ENCODE measurements around the gene PDP2. TPM values are rescaled to one million over a fixed set of nuclear protein-coding genes. Genes with fewer than 3 reads are reported as not detected.
"Not testable (repeated sequence)": the region's sequence is repeated elsewhere in the genome, so short reads cannot be mapped to it uniquely, and the experiment has no call there.

Gene PDP2
- total RNA-seq, 1 experiment from 2014 or later, result 21.5 TPM

DNA sequence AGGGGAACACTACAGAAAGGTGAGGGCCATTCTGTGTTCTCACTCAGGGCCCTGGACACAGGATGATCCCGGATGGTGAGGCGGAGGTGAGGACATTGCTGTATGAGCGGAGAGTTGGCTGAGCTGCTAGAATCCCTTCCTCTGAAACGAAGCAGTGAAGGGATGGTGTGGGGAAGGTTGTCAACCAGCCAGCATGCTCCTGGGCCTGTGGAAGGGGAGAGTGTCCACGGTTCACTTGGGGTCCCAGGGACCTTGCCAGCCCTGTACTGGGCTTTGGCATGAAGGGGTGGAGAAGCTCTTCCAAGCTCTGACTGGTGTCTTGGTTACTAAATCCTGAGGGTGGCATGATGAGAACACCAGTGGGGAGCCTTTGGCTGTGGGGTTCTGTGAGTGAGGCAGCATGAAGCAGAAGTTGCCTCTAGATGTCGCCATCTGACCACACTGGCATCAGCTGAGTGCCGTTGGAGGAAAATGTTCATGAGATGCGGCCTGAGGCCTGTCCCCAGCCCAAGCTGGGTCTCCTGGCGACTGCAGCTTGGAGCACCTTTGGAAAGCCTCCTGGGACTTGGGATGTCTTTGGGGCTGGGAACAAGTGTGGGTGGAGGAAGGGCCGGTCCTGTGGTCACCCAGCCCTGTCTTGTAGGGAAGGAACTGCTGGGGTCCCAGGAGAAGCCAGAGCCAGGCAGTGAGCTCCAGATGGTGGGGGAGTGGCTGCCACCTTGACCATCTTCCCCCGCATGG is 14.8 kb downstream of the PDP2 start:
- Mint-ChIP-seq H3K27me3 (ENCODE audit: insufficient read depth, unreplicated experiment) (no peaks in the 10 kb centered on the region), H3K9me3 (ENCODE audit: unreplicated experiment) (no peaks in the 10 kb centered on the region), H3K27ac (ENCODE audit: low read depth, unreplicated experiment) (peak overlapping the region; percentile 92), H3K4me1 (ENCODE audit: insufficient read depth, unreplicated experiment) (peaks cover 29% of the 10 kb centered on the region), H3K36me3 (ENCODE audit: insufficient read depth, unreplicated experiment) (peaks cover 6% of the 10 kb centered on the region), H3K4me3 (ENCODE audit: unreplicated experiment) (no peak overlapping the region)
- BruUV-seq (replicated peaks), result no TSS peak
- ChIA-PET CTCF (interaction anchor here (0.6 to 7.1 kb wide), 41 partner anchors 9 to 365 kb away, joined by 3 to 66 read pairs (median 4); partner anchors contain the start of genes CA7, CDH16, CIAO2B and FBXL8), POLR2A (interaction anchor here (0.6 to 6.6 kb wide), 15 partner anchors 14 to 260 kb away, joined by 3 to 48 read pairs (median 5); partner anchors contain the start of genes CIAO2B and PDP2)
- peak; percentile 80 for DNase-seq (ENCODE audit: unreplicated experiment)
- TF ChIP-seq, protein P1, sequence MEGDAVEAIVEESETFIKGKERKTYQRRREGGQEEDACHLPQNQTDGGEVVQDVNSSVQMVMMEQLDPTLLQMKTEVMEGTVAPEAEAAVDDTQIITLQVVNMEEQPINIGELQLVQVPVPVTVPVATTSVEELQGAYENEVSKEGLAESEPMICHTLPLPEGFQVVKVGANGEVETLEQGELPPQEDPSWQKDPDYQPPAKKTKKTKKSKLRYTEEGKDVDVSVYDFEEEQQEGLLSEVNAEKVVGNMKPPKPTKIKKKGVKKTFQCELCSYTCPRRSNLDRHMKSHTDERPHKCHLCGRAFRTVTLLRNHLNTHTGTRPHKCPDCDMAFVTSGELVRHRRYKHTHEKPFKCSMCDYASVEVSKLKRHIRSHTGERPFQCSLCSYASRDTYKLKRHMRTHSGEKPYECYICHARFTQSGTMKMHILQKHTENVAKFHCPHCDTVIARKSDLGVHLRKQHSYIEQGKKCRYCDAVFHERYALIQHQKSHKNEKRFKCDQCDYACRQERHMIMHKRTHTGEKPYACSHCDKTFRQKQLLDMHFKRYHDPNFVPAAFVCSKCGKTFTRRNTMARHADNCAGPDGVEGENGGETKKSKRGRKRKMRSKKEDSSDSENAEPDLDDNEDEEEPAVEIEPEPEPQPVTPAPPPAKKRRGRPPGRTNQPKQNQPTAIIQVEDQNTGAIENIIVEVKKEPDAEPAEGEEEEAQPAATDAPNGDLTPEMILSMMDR (IDR thresholded peaks at IDR 0.05; ENCODE audit: unreplicated experiment), result peak; percentile 79
- intact Hi-C loops (cut with micrococcal nuclease), result loop anchor here (1.0 to 5.0 kb wide), 5 partner anchors 33 to 287 kb away; partner anchors contain the start of genes CES2 and MATCAP1

DNA sequence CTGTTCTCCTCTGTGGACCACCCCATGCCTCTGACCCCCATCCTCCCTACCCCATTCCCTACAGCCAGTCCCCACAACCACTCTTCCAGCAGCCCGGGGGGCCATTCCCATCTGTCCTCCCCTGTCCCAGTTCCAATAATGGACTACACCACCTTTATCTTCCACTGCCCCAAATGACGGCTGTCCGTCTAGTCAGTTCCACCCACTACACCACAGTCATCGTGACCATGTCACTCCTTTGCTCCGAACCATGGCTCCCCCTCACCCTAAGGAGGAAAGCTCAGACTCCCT is 15.3 kb downstream of the PDP2 start:
- Mint-ChIP-seq H3K36me3 (ENCODE audit: insufficient read depth, unreplicated experiment) (peaks cover 6% of the 10 kb centered on the region), H3K4me3 (ENCODE audit: unreplicated experiment) (no peak overlapping the region), H3K27me3 (ENCODE audit: insufficient read depth, unreplicated experiment) (no peaks in the 10 kb centered on the region), H3K4me1 (ENCODE audit: insufficient read depth, unreplicated experiment) (peaks cover 30% of the 10 kb centered on the region), H3K9me3 (ENCODE audit: unreplicated experiment) (no peaks in the 10 kb centered on the region), H3K27ac (ENCODE audit: low read depth, unreplicated experiment) (peak overlapping the region; percentile 92)
- CTCF ChIA-PET, result interaction anchor here (0.6 to 7.1 kb wide), 35 partner anchors 9 to 350 kb away, joined by 3 to 66 read pairs (median 5); partner anchors contain the start of genes CA7, CDH16, CIAO2B and FBXL8
- intact Hi-C loops (cut with micrococcal nuclease), result loop anchor here (1.0 to 5.0 kb wide), 5 partner anchors 33 to 287 kb away; partner anchors contain the start of genes CES2 and MATCAP1
- no TSS peak for BruUV-seq (replicated peaks)
- TF ChIP-seq, protein P1 (IDR thresholded peaks at IDR 0.05; ENCODE audit: unreplicated experiment), result no peak
- no peak for DNase-seq (ENCODE audit: unreplicated experiment)
- POLR2A ChIA-PET, result interaction anchor here (0.6 to 6.6 kb wide), 15 partner anchors 14 to 260 kb away, joined by 3 to 48 read pairs (median 5); partner anchors contain the start of genes CIAO2B and PDP2

DNA sequence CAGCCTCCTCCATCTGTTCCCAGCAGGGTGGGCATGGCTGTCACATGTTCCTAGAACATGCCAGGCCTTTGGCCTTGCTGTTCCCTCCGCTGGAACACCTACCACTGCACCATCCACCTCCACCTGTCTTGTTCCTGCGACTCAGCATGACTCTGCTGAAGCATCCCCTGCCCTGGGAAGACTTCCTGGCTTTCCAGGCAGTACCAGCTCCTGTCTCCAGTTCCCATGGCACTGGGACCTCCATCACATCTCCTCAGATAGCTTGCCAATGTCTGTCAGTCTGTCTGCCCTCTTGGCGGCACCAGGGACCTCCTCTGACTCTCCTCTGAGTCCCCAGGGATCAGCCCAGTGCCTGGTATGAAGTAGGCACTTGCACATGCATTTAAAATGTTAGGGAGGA is 15.7 kb downstream of the PDP2 start:
- peak overlapping the region; percentile 92 for H3K27ac Mint-ChIP-seq (ENCODE audit: low read depth, unreplicated experiment)
- DNase-seq (ENCODE audit: unreplicated experiment), result no peak
- POLR2A ChIA-PET, result interaction anchor here (0.6 to 6.6 kb wide), 12 partner anchors 15 to 280 kb away, joined by 3 to 48 read pairs (median 6); partner anchors contain the start of genes CES2, CIAO2B and PDP2
- peaks cover 34% of the 10 kb centered on the region for H3K4me1 Mint-ChIP-seq (ENCODE audit: insufficient read depth, unreplicated experiment)
- BruUV-seq (replicated peaks), result no TSS peak
- intact Hi-C loops (cut with micrococcal nuclease), result loop anchor here (1.0 to 5.0 kb wide), 5 partner anchors 32 to 286 kb away; partner anchors contain the start of genes CES2 and MATCAP1
- TF ChIP-seq, protein P1 (IDR thresholded peaks at IDR 0.05; ENCODE audit: unreplicated experiment), result no peak
- H3K9me3 Mint-ChIP-seq (ENCODE audit: unreplicated experiment), result no peaks in the 10 kb centered on the region
- no peak overlapping the region for H3K4me3 Mint-ChIP-seq (ENCODE audit: unreplicated experiment)
- H3K36me3 Mint-ChIP-seq (ENCODE audit: insufficient read depth, unreplicated experiment), result peaks cover 6% of the 10 kb centered on the region
- no peaks in the 10 kb centered on the region for H3K27me3 Mint-ChIP-seq (ENCODE audit: insufficient read depth, unreplicated experiment)
- CTCF ChIA-PET, result interaction anchor here (0.6 to 7.1 kb wide), 25 partner anchors 9 to 219 kb away, joined by 3 to 66 read pairs (median 7); partner anchors contain the start of genes CA7, CDH16, CIAO2B and PDP2

DNA sequence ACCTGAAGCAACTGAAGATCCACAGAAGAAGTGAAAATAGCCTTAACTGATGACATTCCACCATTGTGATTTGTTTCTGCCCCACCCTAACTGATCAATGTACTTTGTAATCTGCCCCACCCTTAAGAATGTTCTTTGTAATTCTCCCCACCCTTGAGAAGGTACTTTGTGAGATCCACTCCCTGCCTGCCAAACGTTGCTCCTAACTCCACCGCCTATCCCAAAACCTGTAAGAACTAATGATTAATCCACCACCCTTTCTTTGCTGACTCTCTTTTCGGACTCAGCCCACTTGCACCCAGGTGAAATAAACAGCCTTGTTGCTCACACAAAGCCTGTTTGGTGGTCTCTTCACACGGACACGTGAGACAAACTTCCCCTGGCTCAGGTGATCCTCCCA is 16.4 kb downstream of the PDP2 start:
- H3K36me3 Mint-ChIP-seq (ENCODE audit: insufficient read depth, unreplicated experiment); BruUV-seq (replicated peaks); H3K9me3 Mint-ChIP-seq (ENCODE audit: unreplicated experiment); H3K27me3 Mint-ChIP-seq (ENCODE audit: insufficient read depth, unreplicated experiment); DNase-seq (ENCODE audit: unreplicated experiment): not testable (repeated sequence)
- ChIA-PET CTCF (interaction anchor here (0.6 to 7.1 kb wide), 14 partner anchors 9 to 214 kb away, joined by 3 to 66 read pairs (median 22); partner anchors contain the start of genes CDH16, CIAO2B, PDP2 and RRAD), POLR2A (interaction anchor here (0.6 to 6.6 kb wide), 11 partner anchors 15 to 279 kb away, joined by 3 to 48 read pairs (median 5); partner anchors contain the start of genes CES2, CIAO2B and PDP2)
- H3K4me1 Mint-ChIP-seq (ENCODE audit: insufficient read depth, unreplicated experiment), result peaks cover 36% of the 10 kb centered on the region
- intact Hi-C loops (cut with micrococcal nuclease), result loop anchor here (5.0 kb wide), 1 partner anchor 286 kb away; the partner anchor contains the start of gene MATCAP1
- H3K27ac Mint-ChIP-seq (ENCODE audit: low read depth, unreplicated experiment), result peak overlapping the region; percentile 92
- peak overlapping the region; percentile 39 for H3K4me3 Mint-ChIP-seq (ENCODE audit: unreplicated experiment)

Data from MCF 10A (cell line).